Measurements from ENCODE around the gene MED12. TPM values are rescaled to one million over a fixed set of nuclear protein-coding genes. Genes with fewer than 3 reads are reported as not detected.

The MED12 gene
- total RNA-seq, 4 donors from 2014 or later: 23.7 to 34.2 (median 28.2) TPM

GRCh38 chrX:71082822-71083221 lies 35.6 kb upstream of the MED12 start:
- no peak overlapping the region for H3K4me3 ChIP-seq
- TF ChIP-seq EP300 (IDR thresholded peaks at IDR 0.05) (no peak), POLR2AphosphoS5 (IDR thresholded peaks at IDR 0.05) (no peak), POLR2A (IDR thresholded peaks at IDR 0.05; ENCODE audit: low read depth) (no peak)
- DNase-seq (ENCODE audit: extremely low spot score): no peak
- H3K36me3 ChIP-seq: no peaks in the 10 kb centered on the region
- no peak overlapping the region for H3K27ac ChIP-seq (replicated peaks in 1 of 4)
- whole genome bisulfite sequencing: 75% methylated on average over 4 of the region's 4 CpGs
- intact Hi-C loops (cut with DNase I): no loop called here
- H3K27me3 ChIP-seq: peaks cover 0 to 3% (median 0%) of the 10 kb centered on the region in 4 donors
- H3K4me1 ChIP-seq: peaks cover 0 to 4% (median 0%) of the 10 kb centered on the region in 4 donors
- H3K9me3 ChIP-seq: no peaks in the 10 kb centered on the region

DNA sequence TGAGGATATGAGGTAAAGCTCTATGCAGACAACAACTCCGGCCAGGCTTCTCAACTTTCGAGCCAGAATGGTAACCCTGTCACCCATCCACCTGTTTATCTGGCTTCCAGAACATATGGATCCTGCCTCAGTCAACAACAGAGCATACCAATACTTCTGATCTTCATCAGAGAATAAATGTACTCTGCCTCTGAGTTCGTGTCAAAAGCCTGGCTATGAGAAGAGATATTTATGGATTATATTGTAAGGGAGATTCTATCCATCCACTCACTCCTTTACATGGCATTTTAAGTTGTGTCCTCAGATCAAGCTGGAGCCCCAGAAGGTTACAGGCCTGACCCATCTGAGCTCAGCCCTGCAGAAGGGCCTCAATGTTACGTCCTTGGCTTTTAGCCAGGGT lies 32.5 kb upstream of the MED12 start:
- Histone ChIP-seq H3K27ac (replicated peaks in 1 of 4) (no peak overlapping the region), H3K36me3 (no peaks in the 10 kb centered on the region), H3K27me3 (peaks cover 0 to 3% (median 0%) of the 10 kb centered on the region in 4 donors), H3K4me1 (peaks cover 0 to 4% (median 0%) of the 10 kb centered on the region in 4 donors), H3K4me3 (no peak overlapping the region), H3K9me3 (no peaks in the 10 kb centered on the region)
- WGBS: 60% methylated on average over 4 of the region's 4 CpGs
- TF ChIP-seq EP300 (IDR thresholded peaks at IDR 0.05) (no peak), POLR2A (IDR thresholded peaks at IDR 0.05; ENCODE audit: low read depth) (no peak), CTCF (IDR thresholded peaks at IDR 0.05) (no peak), POLR2AphosphoS5 (IDR thresholded peaks at IDR 0.05) (no peak)
- intact Hi-C loops (cut with DNase I): no loop called here
- DNase-seq (ENCODE audit: extremely low spot score): no peak

DNA sequence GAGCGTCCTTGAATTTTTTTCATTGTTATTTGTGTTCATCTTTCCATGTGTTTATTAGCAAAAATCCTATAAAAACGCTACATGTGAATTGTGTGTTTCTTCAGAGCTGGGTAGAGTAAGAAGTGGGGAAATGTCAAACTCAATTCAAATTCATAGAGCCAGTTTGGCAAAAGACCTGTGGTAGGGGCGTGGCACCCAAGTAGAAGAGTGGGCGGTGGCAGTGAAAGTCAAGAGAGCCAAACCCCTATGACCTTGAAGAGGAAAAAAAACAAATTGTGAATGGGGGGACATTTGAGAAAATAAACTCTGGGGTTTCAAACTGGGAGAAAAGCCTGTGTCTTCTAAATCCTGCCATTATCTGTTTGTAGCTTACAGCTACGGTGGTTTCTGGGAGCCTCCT lies 27.1 kb upstream of the MED12 start:
- no peak overlapping the region for H3K4me3 ChIP-seq
- TF ChIP-seq EP300 (IDR thresholded peaks at IDR 0.05) (no peak), POLR2AphosphoS5 (IDR thresholded peaks at IDR 0.05) (no peak), POLR2A (IDR thresholded peaks at IDR 0.05; ENCODE audit: low read depth) (no peak), CTCF (IDR thresholded peaks at IDR 0.05) (no peak)
- WGBS: 65% methylated on average over 5 of the region's 5 CpGs
- H3K27ac ChIP-seq (replicated peaks in 1 of 4): no peak overlapping the region
- peaks cover 0 to 8% (median 4%) of the 10 kb centered on the region in 4 donors for H3K4me1 ChIP-seq
- no peaks in the 10 kb centered on the region for H3K9me3 ChIP-seq
- DNase-seq (ENCODE audit: extremely low spot score): no peak
- no peaks in the 10 kb centered on the region for H3K36me3 ChIP-seq
- intact Hi-C loops (cut with DNase I): no loop called here
- no peaks in the 10 kb centered on the region for H3K27me3 ChIP-seq

- Histone ChIP-seq H3K27me3 (no peaks in the 10 kb centered on the region), H3K27ac (replicated peaks in 1 of 4) (peak overlapping the region in 1 of 4 donors; percentile 78)
Measured at GRCh38 chrX:71095033-71095432, 23.4 kb upstream of the MED12 start.

DNA sequence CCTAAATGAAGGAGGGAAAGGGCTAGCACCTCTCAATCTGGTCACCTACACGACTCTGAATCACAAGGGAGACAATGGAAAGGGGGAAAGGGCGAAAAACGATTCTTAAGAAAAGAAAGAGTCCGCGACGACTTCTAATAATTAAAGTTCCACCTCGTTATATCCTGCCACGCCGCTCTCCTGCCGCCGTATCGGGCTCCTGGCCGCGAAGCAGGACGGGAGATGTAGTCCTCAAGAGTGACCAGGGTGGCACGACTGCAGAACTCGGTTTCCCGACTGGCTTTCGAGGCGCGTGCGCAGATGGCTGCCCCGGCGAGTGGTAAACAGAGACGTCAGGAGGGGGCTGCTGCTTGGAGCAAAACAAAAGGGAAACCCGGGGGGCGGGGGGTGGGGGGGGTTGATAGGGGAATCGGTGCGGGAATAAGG lies 22.8 kb upstream of the MED12 start, which contains the start of gene FOXO4:
Gene FOXO4 (plus strand): TSS at position 297 of the 426 bp plus-strand sequence. CDS start 678 bp downstream, outside the sequence.
- 16% methylated on average over 21 of the region's 29 CpGs for WGBS
- TF ChIP-seq POLR2AphosphoS5 (IDR thresholded peaks at IDR 0.05) (peak; percentile 63 to 71), EP300 (IDR thresholded peaks at IDR 0.05) (no peak), POLR2A (IDR thresholded peaks at IDR 0.05; ENCODE audit: low read depth) (no peak)
- intact Hi-C loops (cut with DNase I): no loop called here

More at GRCh38 chrX:71095033-71095432, 23.4 kb upstream of the MED12 start:
- peaks cover 8 to 39% (median 30%) of the 10 kb centered on the region in 4 donors for H3K4me1 ChIP-seq
- H3K4me3 ChIP-seq: peak overlapping the region; percentile 60 to 70 (median 62)
- no peaks in the 10 kb centered on the region for H3K9me3 ChIP-seq
- no peak for DNase-seq (ENCODE audit: extremely low spot score)
- intact Hi-C loops (cut with DNase I): no loop called here
- H3K36me3 ChIP-seq: no peaks in the 10 kb centered on the region
- no peak for TF ChIP-seq CTCF (IDR thresholded peaks at IDR 0.05)
- 31% methylated on average over 6 of the region's 6 CpGs for WGBS

More for the DNA sequence above, 22.8 kb upstream of the MED12 start, which contains the start of gene FOXO4:
- Histone ChIP-seq H3K4me3 (peak within 1 kb of the TSS; percentile 60 to 70 (median 62)), H3K27ac (replicated peaks in 1 of 4) (peak within 1 kb of the TSS; percentile 75 to 82 (median 78)), H3K27me3 (no peaks in the 10 kb centered on the region), H3K9me3 (no peaks in the 10 kb centered on the region), H3K36me3 (no peaks in the 10 kb centered on the region), H3K4me1 (peaks cover 8 to 39% (median 30%) of the 10 kb centered on the region in 4 donors)
- DNase-seq (ENCODE audit: extremely low spot score): peak; percentile 95

All from esophagus muscularis mucosa (tissue), 4 donors.